GM19324 (cell line): Measurements from ENCODE around the gene THOC6.
"Not testable (repeated sequence)": the region's sequence is repeated elsewhere in the genome, so short reads cannot be mapped to it uniquely, and the experiment has no call there.

Experiments
- ATAC-seq: cut with Tn5 transposase; IDR thresholded peaks from one replicate; pipeline ENCODE4 v1.9.1; 2021; ENCODE audit warnings: mild to moderate bottlenecking, moderate library complexity; ENCODE audit not compliant: unreplicated experiment, low FRiP score

Gene THOC6

DNA sequence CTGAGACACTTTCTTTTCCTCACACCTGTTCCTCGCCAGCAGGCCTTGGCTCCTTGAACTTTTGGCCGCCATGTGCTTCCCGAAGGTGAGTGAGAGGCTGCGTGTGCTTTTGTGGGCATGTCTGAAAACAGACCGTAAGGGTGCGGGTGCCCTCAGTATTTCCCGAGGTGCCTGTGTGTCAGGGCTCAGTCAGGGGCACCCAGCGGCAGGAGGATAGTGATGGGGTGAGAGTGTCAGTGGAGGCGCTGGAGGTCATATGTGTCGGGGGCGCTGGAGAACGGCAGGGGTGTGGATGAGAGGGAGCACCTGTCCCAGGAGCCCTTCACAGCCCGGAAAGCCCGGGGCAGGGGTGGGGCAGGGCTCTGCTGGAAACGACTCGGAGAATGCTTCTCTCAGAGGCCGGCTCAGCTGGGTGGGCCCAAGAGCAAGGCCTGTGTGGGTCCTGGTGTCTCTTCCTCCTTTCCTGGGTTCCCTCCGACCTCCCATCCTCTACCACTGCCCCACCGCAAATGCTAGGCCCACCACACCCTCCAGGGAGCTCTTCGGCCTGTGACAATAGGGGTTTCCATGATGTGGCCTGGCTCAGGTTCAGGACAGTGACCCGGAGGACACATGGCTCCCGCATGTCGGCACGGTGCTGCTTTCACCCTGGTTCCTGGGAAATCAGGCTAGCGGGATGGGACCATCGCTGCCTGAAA is 42.1 kb downstream of the THOC6 start:
- ATAC-seq, result no peak

DNA sequence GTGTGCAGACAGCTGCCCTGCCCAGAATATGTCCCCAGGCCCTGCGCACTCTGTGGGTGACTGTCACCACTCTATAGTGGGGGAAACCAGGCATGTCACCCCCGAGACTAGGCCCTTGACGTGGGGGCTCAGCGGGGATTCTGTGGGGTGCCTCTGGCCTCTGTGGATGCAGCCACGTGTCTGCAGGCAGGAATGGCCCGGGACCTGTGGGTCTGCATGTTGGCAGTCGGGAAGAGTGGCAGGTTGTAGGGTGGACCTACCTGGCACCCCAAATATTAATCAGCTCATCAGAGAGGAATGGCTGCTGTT is 42.6 kb downstream of the THOC6 start:
- no peak for ATAC-seq

DNA sequence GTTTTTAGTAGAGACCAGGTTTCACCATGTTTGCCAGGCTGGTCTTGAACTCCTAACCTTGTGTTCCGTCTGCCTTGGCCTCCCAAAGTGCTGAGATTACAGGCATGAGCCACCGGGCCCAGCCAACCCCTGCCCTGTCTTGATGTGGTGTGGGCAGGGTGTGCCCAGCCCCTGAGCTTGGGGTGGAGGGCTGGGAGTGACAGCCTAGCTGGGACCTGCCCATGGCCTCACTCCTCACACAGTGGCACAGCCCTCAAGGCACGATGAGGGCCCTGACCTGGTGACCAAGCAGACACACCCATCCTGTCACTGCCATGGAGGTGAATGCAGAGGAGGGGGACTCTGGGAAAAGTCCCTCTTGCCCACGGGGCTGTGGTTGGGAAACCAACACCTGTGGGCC is 44.7 kb downstream of the THOC6 start:
- ATAC-seq, result no peak

DNA sequence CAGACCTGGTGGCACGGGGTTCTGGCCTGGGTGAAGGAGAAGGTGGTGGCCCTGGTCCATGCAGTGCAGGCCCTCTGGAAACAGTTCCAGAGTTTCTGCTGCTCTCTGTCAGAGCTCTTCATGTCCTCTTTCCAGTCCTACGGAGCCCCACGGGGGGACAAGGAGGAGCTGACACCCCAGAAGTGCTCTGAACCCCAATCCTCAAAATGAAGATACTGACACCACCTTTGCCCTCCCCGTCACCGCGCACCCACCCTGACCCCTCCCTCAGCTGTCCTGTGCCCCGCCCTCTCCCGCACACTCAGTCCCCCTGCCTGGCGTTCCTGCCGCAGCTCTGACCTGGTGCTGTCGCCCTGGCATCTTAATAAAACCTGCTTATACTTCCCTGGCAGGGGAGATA is 45.3 kb downstream of the THOC6 start:
- not testable (repeated sequence) for ATAC-seq

DNA sequence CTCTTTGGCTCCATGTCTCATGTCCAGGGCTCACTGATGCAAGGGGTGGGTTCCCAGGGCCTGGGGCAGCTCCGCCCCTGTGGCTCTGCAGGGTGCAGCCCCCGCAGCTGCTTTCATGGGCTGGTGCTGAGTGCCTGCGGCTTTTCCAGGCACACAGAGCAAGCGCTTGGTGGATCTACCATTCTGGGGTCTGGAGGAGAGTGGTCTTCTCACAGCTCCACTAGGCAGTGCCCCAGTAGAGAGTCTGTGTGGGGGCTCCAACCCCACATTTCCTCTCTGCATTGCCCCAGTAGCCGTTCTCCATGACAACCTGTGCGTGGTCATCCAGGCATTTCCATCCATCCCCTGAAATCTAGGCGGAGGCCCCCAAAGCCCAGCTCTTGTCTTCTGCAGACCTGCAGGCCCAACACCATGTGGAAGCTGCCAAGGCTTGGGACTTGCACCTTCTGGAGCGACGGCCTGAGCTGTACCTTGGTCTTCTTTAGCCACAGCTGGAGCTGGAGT is 46.8 kb downstream of the THOC6 start:
- ATAC-seq, result no peak

DNA sequence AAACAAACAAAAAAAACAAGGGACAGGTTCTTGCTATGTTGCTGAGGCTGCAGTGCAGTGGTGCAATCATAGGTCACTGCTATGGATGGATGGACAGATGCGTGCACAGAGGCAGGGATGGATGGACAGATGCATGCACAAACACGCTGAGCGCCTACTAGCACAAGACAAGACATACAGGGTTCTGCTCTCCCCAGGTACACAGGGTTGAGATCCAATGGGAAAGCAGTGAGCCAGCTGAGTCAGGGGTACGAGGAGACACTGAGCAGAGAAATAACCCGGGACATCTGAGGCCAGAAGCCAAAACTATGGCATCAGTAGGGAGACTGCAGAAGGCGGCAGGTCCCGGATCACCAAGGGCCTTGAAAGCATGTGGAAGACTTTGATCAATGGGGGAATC is 47.8 kb downstream of the THOC6 start:
- ATAC-seq, result no peak

DNA sequence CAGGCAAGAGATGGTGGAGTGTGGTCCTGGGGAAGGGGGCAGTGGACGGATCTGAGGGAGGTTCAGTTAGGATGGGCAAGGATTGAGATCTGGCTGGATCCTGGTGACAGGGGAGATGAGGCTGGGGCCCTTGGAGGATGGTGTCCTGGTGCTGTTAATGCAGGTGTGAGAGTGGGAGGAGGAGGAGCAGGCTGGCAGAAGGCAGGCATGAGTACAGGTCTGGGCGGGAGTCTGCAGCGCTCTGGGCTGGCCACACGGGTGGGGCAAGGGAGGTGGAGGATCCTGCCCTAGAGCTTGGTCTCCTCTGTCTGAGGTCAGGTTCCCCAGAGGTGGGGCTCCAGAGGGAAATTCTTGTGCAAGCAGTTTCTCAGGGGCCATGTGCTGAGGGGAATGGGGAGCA is 48.3 kb downstream of the THOC6 start:
- not testable (repeated sequence) for ATAC-seq

DNA sequence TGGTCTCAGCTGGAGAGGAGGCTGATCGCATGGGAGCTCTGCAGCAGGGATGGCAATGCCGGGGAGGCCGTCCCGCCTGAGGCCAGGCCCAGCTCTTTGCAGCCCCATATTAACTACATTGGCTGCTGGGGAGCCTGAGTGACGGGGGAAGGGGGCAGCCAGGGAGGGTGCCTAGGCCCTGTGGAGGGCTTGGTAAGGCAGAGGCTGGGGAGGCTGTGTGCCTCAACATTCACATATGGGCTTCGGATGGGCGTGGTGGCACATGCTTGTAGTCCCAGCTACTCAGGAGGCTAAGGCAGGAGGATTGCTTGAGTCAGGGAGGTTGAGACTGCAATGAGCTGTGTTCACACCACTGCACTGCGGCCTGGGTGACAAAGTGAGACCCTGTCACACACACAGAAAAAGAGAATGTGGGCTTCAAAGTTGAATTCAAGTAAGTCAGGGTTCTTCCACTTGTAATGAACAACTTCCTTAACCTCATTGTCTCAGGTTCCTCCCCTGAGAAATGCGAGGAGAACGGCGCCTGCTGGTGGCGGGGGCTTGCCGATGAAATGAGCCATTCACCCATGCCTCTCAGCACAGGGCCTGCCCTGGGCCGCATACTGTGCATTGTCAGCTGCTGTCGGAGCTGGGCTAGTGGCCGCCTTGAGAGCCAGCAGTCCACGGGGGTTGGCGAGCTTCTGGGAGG is 48.9 kb downstream of the THOC6 start:
- not testable (repeated sequence) for ATAC-seq

DNA sequence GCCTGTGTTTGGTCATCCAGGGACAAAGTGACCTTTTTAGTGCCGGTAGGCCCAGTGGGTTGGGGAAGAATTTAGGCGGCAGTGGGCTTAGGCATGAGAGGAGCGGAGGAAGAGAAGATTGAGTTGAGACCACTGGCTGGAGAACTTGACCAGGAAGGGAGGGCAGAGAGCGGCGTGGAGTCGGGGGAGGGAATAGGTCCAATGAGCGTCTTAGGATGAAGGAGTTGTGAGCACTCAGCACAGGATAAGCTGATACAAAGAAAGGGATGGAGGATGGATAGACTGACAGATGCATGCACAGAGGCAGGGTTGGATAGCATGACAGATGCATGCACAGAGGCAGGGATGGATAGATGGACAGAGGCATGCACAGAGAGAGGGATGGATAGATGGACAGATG is 49.6 kb downstream of the THOC6 start:
- ATAC-seq, result no peak

DNA sequence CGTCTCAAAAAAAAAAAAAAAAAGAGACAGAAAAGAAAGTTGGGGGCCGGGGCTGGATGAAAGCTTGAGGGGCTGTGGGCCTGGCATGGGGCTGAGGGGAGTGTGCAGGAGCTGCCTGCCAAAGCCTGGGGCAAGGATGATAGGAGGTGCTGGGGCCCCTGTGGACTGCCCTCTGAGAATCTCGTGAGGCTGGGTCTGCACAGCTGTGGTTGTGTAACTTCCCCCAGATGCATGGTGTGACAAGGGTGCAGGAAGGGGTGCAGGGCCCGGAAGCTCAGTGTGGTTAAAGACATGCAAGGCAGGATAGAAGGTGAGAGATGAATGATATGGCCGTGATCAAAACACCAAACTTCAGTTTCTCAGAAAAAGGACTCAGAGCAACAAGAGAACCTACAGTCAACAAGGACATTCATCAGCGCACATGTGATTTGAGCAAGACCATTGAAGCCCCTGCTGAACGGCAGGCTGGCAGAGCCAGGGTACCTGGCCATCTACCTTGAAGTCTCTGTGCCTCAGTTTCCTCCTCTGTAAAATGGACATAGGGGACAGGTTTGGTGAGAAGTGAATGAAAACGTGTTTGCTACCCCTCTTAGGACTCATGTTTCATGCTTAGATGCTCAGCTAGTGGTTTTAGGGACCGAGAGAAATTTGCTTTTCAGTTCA is 51.2 kb downstream of the THOC6 start:
- no peak for ATAC-seq

DNA sequence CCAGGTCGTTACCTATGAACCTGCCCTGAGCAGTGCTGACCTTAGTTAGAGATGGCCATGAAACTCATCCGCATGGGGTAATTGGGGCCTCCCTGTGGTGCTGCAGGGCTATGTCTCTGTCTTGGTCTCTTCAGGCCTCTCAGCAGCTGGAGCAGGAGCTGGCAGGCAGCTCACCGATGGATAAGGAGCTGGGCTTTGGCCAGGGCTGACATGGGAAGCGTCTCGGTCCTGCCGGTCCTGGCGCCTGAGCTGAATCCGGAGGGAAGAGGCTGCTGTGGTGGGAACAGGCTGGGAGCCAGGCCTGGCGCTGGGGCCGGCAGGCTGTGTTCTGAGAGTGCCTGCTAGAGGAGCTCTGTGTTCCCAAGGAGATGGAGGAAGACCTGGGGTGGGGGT is 51.7 kb downstream of the THOC6 start:
- no peak for ATAC-seq

DNA sequence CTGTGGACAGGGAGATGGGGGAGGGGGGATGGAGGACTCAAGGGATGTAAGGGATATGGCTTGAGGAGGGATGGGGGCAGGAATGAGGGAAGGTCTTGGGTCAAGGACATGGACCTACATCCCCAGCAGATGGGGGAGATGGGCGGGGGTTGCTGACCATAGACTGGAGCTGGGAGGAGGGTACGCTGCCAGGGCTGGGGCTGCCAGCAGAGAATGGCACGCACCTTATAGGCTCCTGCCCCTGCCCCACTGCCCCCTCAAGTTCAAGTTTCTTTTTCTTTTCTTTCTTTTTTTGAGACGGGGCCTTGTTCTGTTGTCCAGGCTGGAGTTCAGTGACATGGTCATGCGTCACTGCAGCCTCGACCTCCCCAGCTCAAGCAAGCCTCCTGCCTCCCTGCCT is 52.1 kb downstream of the THOC6 start:
- ATAC-seq, result not testable (repeated sequence)

DNA sequence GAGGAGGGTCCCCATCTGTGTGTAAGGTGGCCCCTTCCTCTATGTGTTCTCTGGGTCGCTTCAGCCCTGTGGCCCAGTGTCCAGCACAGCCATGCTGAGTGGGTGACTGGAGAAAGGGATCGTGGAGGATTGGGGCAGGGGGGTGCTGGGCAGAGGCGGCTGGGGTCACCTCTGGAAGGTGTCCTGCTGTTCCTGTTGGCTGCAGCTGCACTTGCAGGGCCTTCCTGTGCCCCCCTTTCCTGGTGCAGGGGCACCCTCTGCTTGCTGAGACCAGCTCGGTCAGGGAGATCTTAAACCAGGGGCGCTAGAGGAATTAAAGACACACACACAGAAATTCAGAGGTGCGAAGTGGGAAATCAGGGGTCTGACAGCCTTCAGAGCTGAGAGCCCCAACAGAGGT is 52.7 kb downstream of the THOC6 start:
- ATAC-seq, result no peak
